Panc1 (cell line): ENCODE data around the gene NR1H2. TPM values are rescaled to one million over a fixed set of nuclear protein-coding genes. Genes with fewer than 3 reads are reported as not detected.
"Not testable (repeated sequence)": the region's sequence is repeated elsewhere in the genome, so short reads cannot be mapped to it uniquely, and the experiment has no call there.

Experiments used
- ATAC-seq: fragments of 200-7000 bp; cut with Tn5 transposase; 2 replicates; pipeline ENCODE4 v1.9.1; 2020; ENCODE audit warnings: mild to moderate bottlenecking, moderate library complexity
- BruUV-seq: library from RNA; stranded (reverse); fragments of 400-500 nt; replicated peaks from 2 replicates; lab custom pipeline; 2021; lab: Mats Ljungman, UMichigan
- CTCF ChIA-PET: fragments of 300-600 bp; sonication (Branson Sonifier 250); formaldehyde crosslinking; loops from one replicate; lab custom pipeline; 2022; ENCODE audit warnings: antibody characterized with exemption; lab: Charles Lee
- POLR2A ChIA-PET: fragments of 300-600 bp; sonication (Branson Sonifier 250); formaldehyde crosslinking; loops from one replicate; lab custom pipeline; 2022; ENCODE audit warnings: antibody characterized with exemption; lab: Charles Lee
- DNase-seq: peaks from one replicate; pipeline ENCODE4 v3.0.0-alpha.2; 2010; ENCODE audit warnings: low read depth, low spot score
- H3K27ac ChIP-seq: 2 replicates; pipeline ENCODE4 v1.5.1; 2011; ENCODE audit warnings: mild to moderate bottlenecking, low read length, inconsistent platforms
- H3K27me3 ChIP-seq: fragments of 200-500 bp; sonication (Bioruptor generic); 2 replicates; pipeline ENCODE4 v1.6.0; 2014; ENCODE audit warnings: low read length, inconsistent platforms; ENCODE audit not compliant: control insufficient read depth, insufficient read depth
- H3K36me3 ChIP-seq: fragments of 200-500 bp; sonication (Bioruptor generic); 2 replicates; pipeline ENCODE4 v1.5.1; 2014; ENCODE audit warnings: inconsistent platforms, mild to moderate bottlenecking, low read length, moderate library complexity; ENCODE audit not compliant: control insufficient read depth, insufficient read depth
- H3K4me1 ChIP-seq: 2 replicates; pipeline ENCODE4 v1.5.1; 2011; ENCODE audit warnings: inconsistent platforms, mild to moderate bottlenecking, low read length, moderate library complexity; ENCODE audit not compliant: control insufficient read depth, insufficient read depth
- H3K4me3 ChIP-seq, 2 experiments: 2 replicates each; pipeline ENCODE4 v1.5.1; 2011 to 2012; ENCODE audit warnings: low read depth in 2 of 2, low read length in 2 of 2, mild to moderate bottlenecking in 2 of 2, inconsistent platforms in 1 of 2, moderate library complexity in 1 of 2
- H3K9me3 ChIP-seq: fragments of 200-500 bp; sonication (Bioruptor generic); 2 replicates; pipeline ENCODE4 v1.5.1; 2014; ENCODE audit warnings: low read depth, mild to moderate bottlenecking, inconsistent platforms, low read length, moderate library complexity; ENCODE audit not compliant: control insufficient read depth, insufficient read depth
- CTCF ChIP-seq: fragments of 450-650 bp; IDR thresholded peaks from 2 replicates; pipeline ENCODE4 v1.5.1; 2017; ENCODE audit warnings: mild to moderate bottlenecking
- POLR2AphosphoS5 ChIP-seq: IDR thresholded peaks from 2 replicates; pipeline ENCODE4 v1.6.1; 2012; ENCODE audit warnings: mild to moderate bottlenecking, low read depth, low read length, moderate library complexity
- REST ChIP-seq, 2 experiments: IDR thresholded peaks; 2 replicates each; pipeline ENCODE4 v1.6.1; 2011 to 2012; ENCODE audit warnings: low read depth in 2 of 2, control low read depth in 1 of 2, low read length in 1 of 2, mild to moderate bottlenecking in 1 of 2, moderate library complexity in 1 of 2; ENCODE audit not compliant: insufficient read depth in 1 of 2
- SIN3A ChIP-seq: IDR thresholded peaks from 2 replicates; pipeline ENCODE4 v1.6.1; 2012; ENCODE audit warnings: low read depth, mild to moderate bottlenecking, low read length, moderate library complexity, borderline replicate concordance; ENCODE audit not compliant: insufficient read depth
- TCF7L2 ChIP-seq: IDR thresholded peaks from 2 replicates; pipeline ENCODE4 v1.6.1; 2011; ENCODE audit warnings: mild to moderate bottlenecking, low read depth, low read length, inconsistent platforms
- in situ Hi-C: cut with HindIII; loops from 2 replicates; pipeline ENCODE4 v1.10.0; 2016; ENCODE audit warnings: low sequenced_read_pairs, low pct_unique_long_range_greater_than_20kb
- intact Hi-C: fragments of 100-400 bp; cut with micrococcal nuclease; formaldehyde crosslinking; loops from one replicate; pipeline ENCODE4 v1.10.0; 2022; ENCODE audit not compliant: unreplicated experiment
- total RNA-seq: library from RNA; stranded (reverse); gene quantifications from one replicate; pipeline ENCODE4 v1.2.1, GENCODE V29; 2021; ENCODE audit not compliant: unreplicated experiment

NR1H2 gene
- total RNA-seq, 1 experiment from 2014 or later: 55.8 TPM

GRCh38 chr19:50349277-50350057, 26.8 kb upstream of the NR1H2 start:
- CTCF ChIA-PET: no interaction called here
- BruUV-seq: no TSS peak
- H3K27ac ChIP-seq: no peak overlapping the region
- 0 out of 2 replicates have a peak, but pooled peaks cover 7% of the 10 kb centered on the region for H3K9me3 ChIP-seq
- in situ Hi-C loops (no loop called here), intact Hi-C loops (no loop called here)
- H3K27me3 ChIP-seq: no peaks in the 10 kb centered on the region
- DNase-seq: no peak
- ATAC-seq: no peak
- H3K4me3 ChIP-seq: no peak overlapping the region
- no peaks in the 10 kb centered on the region for H3K4me1 ChIP-seq
- POLR2A ChIA-PET: no interaction called here
- TF ChIP-seq REST (IDR thresholded peaks at IDR 0.05; ENCODE audit: insufficient read depth in 1 of 2, low read depth in 2 of 2, low read length in 1 of 2): no peak
- peak; percentile 50 for TF ChIP-seq CTCF
- H3K36me3 ChIP-seq: no peaks in the 10 kb centered on the region

GRCh38 chr19:50352242-50352641, 24.0 kb upstream of the NR1H2 start:
- BruUV-seq: no TSS peak
- no peaks in the 10 kb centered on the region for H3K27me3 ChIP-seq
- H3K9me3 ChIP-seq: no peaks in the 10 kb centered on the region
- ChIA-PET POLR2A (no interaction called here), CTCF (no interaction called here)
- TF ChIP-seq SIN3A: no peak
- TF ChIP-seq REST (IDR thresholded peaks at IDR 0.05; ENCODE audit: insufficient read depth in 1 of 2, low read depth in 2 of 2, low read length in 1 of 2): no peak
- no peak for TF ChIP-seq CTCF
- TF ChIP-seq POLR2AphosphoS5: no peak
- no peak for TF ChIP-seq TCF7L2
- no peak for ATAC-seq
- intact Hi-C loops (no loop called here), in situ Hi-C loops (no loop called here)
- no peaks in the 10 kb centered on the region for H3K36me3 ChIP-seq
- no peak for DNase-seq
- no peak overlapping the region for H3K4me3 ChIP-seq
- no peak overlapping the region for H3K27ac ChIP-seq
- no peaks in the 10 kb centered on the region for H3K4me1 ChIP-seq

GRCh38 chr19:50353487-50353880, 22.8 kb upstream of the NR1H2 start:
- H3K4me3 ChIP-seq, H3K9me3 ChIP-seq, H3K36me3 ChIP-seq, POLR2A ChIA-PET, DNase-seq, H3K27me3 ChIP-seq, BruUV-seq, in situ Hi-C loops, H3K4me1 ChIP-seq, H3K27ac ChIP-seq, ATAC-seq, intact Hi-C loops: not testable (repeated sequence)
- CTCF ChIA-PET: interaction anchor here (0.7 kb wide), 1 partner anchor 360 kb away, joined by 5 read pairs; no protein-coding TSS in a partner anchor
